GM18870 (cell line): ENCODE measurements around the gene SPINT3.
"Not testable (repeated sequence)": the region's sequence is repeated elsewhere in the genome, so short reads cannot be mapped to it uniquely, and the experiment has no call there.

Experiments used
- ATAC-seq: cut with Tn5 transposase; IDR thresholded peaks from one replicate; pipeline ENCODE4 v1.9.1; 2021; ENCODE audit warnings: moderate library complexity; ENCODE audit not compliant: unreplicated experiment

The SPINT3 gene

GRCh38 chr20:45503403-45503802 lies 12.0 kb downstream of the SPINT3 start:
- no peak for ATAC-seq

DNA sequence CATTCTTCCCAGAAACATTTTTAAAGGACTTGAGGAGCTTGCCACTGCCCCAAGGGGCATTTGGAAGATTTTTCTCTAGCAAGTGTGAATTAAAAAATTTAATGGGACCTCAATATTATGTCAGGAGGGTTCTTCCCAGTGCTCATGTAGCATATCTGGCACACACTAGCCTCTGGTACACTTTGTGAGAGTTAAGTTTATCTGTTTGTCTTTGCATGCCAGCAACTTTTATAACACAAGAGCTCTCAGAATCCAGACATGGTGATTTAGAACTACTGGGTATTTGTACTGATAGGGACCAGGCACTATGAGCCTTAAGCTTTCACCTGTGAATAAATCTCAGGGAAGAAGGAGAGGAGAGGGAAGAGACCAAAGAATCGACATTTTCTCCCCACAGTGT lies 12.9 kb downstream of the SPINT3 start:
- no peak for ATAC-seq

DNA sequence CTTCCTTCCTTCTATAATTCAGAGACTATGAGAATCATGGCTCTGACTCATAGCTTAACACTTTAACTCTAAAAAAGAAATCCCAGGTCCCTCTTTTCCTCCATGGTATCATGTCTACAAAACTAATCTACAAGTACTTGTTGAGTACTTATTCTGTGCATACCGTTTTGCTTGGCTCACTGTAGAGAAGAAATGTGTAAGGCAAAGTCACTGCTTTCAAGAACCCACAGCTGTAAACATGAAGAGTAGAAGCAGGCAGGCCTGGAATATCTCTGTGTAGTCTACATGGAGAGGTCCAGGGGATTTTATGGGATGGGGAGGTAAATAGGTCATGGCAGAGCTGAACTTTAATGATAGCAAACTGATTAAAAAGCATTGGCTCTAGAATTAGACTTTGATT lies 13.8 kb downstream of the SPINT3 start:
- ATAC-seq: no peak

GRCh38 chr20:45500022-45500421 lies 15.4 kb downstream of the SPINT3 start:
- ATAC-seq: no peak

DNA sequence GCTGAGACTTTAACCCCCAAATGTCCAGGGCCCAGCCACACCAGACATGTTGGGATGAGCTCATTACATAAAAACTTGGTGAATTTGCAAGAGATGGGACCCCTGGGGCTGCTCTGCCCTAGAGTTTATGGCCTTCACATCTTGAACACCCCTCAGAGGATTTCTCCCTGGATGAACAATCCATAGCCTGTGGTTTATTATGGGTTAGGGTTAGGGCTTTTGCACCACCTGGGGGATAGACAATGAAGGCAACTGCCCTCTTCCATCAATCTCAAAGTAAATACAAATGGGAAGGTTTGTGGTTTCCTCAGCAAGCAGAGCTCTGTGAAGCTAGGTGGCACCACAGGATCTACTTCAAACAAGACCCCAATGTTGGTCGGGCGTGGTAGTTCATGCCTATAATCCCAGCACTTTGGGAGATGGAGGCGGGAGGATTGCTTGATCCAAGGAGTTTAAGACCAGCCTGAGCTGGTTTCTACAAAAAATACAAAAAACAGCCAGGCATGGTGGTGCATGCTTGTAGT lies 17.4 kb downstream of the SPINT3 start:
- no peak for ATAC-seq

GRCh38 chr20:45496166-45496565 lies 19.3 kb downstream of the SPINT3 start:
- ATAC-seq: no peak

- ATAC-seq: no peak
Observed at GRCh38 chr20:45495501-45495941, 19.9 kb downstream of the SPINT3 start.

DNA sequence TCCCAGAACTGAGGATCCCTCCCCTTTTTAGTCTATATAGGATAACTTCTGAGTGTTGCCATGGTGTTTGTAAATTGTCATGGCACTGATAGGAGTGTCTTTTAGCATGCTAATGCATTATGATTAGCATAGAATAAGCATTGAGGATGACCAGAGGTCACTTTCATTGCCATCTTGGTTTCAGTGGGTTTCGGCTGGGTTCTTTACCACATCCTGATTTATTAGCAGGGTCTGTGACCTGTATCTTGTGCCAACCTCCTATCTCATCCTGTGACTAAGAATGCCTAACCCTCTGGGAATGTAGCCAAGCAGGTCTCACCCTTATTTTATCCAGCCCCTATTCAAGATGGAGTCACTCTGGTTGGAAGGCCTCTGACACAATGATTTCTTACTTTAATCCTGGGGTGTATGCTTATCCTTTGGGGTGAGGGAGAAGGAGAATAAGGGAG lies 26.3 kb downstream of the SPINT3 start:
- no peak for ATAC-seq

- ATAC-seq: no peak
Observed at GRCh38 chr20:45487231-45487635, 28.2 kb downstream of the SPINT3 start.

DNA sequence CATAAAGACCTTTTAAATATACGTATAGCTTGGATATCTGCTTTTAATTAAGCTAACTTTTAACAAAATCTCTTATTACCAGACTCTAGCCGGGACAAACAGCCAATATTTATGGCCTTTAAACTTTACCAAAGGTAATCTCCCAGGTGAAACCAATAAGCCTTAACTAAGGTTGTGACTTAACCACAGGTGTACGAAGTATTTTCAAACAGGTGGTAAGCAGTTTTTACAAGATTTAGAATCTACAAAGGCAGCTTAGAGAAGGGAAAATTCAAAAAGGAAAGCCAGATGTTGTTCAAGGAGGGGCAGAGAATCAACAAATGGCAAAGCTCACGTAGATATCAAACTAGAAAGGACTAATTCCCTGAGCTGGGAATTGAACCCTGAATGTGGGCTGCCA lies 30.0 kb downstream of the SPINT3 start:
- no peak for ATAC-seq

DNA sequence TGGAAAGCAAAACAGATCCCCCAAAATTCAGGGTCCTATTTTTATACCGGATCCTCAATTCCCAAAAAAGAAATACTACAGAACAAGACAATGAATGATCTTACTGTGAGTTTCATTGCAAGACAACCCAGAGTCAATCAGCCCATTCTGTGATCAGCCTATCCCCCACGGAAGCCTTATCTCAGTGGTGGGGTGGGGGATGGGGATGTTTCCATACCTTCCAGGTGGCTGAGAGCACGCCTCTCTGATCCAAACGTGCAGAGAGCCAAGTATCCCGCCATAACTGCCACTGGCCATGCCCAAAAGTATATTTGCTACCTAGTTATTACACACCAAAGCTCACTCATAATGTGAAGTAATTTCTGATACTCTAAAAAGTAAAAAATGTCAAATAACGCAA lies 30.7 kb downstream of the SPINT3 start:
- no peak for ATAC-seq

DNA sequence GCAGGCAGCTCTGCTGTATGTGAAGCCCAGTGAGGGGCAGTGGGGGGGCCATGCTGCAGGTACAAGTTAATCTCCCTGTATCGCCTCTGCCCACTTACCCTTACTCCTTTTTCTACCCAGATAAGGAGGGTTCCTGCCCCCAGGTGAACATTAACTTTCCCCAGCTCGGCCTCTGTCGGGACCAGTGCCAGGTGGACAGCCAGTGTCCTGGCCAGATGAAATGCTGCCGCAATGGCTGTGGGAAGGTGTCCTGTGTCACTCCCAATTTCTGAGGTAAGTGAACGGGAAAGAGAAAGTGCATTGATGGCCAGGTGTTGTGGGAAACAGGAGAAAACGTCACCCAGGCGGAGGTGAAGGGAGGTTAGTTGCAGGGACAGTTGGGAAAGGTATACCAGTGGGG lies 35.6 kb downstream of the SPINT3 start:
- ATAC-seq: no peak

DNA sequence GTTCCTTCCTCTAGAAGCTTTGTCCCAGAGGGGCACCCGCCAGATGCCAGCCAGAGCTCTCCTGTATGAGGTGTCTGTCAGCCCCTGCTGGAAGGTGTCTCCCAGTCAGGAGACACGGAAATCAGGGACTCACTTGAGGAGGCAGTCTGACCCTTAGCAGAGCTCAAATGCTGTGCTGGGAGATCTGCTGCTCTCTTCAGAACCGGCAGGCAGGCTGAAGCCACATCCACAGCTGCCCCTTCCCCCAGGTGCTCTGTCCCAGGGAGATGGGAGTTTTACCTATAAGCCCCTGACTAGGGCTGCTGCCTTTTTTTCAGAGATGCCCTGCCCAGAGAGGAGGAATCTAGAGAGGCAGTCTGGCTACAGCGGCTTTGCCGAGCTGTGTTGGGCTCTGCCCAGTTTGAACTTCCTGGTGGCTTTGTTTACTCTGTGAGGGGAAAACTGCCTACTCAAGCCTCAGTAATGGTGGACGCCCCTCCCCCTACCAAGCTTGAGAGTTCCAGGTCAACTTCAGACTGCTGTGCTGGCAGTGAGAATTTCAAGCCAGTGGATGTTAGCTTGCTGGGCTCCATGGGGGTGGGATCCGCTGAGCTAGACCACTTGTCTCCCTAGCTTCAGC lies 37.8 kb downstream of the SPINT3 start:
- not testable (repeated sequence) for ATAC-seq

DNA sequence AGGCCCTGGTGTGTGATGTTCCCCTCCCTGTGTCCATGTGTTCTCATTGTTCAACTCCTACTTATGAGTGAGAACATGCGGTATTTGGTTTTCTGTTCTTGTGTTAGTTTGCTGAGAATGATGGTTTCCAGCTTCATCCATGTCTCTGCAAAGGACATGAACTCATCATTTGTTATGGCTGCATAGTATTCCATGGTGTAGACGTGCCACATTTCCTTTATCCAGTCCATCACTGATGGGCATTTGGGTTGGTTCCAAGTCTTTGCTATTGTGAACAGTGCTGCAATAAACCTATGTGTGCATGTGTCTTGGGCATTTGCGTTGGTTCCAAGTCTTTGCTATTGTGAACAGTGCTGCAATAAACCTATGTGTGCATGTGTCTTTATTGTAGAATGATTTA lies 43.1 kb downstream of the SPINT3 start:
- ATAC-seq: not testable (repeated sequence)

DNA sequence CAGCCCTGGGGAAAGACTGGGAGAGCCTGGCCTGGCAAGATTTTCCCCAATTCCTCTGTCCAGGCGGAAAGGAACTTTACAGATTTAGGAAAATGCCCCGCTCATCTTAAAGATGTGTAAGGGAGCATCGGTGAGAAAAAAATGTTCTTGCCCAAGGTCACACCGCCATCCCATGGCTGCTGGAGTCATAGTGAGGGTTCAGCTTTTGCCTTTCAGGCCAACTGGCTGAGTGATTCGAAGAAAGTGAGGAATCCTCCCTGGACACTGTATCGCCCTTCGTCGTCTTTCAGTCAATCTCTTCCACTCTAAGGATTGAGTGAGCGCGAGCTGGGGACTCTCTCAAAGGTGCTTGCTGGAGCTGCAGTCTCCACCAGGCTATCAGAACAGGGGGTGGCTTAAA lies 44.5 kb downstream of the SPINT3 start:
- no peak for ATAC-seq

- ATAC-seq: no peak
Observed at GRCh38 chr20:45470262-45470931, 45.0 kb downstream of the SPINT3 start.

GRCh38 chr20:45469336-45470261 lies 45.8 kb downstream of the SPINT3 start, which contains the start of gene WFDC2:
Gene WFDC2, plus strand, starts transcription at chr20:45469753. Its CDS starts 29 bp downstream, at chr20:45469782.
- ATAC-seq: no peak

- ATAC-seq: no peak
Observed at GRCh38 chr20:45467861-45468260, 47.6 kb downstream of the SPINT3 start.

DNA sequence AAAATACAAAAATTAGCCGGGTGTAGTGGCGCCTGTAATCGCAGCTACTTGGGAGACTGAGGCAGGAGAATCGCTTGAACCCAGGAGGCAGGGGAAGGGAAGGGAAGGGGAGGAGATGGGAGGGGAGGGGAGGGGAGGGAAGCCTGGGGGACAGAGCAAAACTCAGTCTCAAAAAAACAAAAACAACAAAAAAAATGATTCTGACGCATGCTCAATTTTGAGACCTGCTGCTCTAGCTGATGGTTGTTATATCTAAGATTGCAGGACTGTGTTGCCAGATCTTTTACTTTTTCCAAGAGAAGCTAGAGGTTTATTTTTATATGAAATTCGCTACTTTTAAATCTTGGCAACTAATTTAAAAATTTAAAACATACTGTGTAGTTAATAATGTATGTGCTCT lies 48.2 kb downstream of the SPINT3 start:
- no peak for ATAC-seq

DNA sequence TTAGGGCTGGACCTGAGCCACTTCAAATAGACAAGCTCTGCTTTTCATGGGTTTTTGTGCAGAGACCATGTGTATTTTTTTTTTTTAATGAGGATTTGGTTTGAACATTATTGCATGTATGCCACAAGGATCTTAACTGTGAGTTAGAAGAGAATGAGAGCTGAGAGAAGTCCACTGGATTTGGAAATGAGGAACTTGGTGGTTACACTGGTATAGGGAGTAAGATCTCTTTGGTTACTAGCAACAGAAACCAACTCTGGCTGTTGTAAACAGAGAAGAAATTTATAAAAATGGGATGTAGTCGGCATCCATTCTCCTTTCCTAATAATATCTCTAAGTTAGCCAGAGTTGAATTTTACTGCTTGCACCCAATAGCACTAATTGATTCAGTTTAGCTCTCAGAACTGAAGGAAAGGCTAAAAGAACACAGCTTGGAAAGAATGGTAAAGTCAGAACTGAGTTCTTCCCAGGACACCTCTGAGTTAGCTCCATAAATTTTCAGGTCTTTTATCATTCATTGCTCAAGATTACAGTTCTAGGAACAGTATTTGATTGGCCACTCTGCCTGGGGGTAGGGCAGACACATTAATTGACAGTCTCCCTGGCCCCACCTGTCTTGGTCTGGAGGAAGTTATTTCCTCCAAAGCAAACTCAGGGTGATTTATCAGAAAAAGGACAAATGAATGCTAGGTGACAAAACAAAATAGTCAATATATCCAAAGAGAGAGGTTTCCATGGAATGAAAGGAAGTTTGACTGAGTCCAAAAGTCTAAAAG lies 49.7 kb downstream of the SPINT3 start:
- ATAC-seq: no peak

- ATAC-seq: no peak
Observed at GRCh38 chr20:45463709-45464108, 51.7 kb downstream of the SPINT3 start.
